CD1c-positive myeloid dendritic cell (primary cell): ENCODE data around the gene HADHA.

Experiments used
- DNase-seq: peaks from one replicate; pipeline ENCODE4 v3.0.0-alpha.2; 2016; ENCODE audit errors: extremely low spot score

The HADHA gene

DNA sequence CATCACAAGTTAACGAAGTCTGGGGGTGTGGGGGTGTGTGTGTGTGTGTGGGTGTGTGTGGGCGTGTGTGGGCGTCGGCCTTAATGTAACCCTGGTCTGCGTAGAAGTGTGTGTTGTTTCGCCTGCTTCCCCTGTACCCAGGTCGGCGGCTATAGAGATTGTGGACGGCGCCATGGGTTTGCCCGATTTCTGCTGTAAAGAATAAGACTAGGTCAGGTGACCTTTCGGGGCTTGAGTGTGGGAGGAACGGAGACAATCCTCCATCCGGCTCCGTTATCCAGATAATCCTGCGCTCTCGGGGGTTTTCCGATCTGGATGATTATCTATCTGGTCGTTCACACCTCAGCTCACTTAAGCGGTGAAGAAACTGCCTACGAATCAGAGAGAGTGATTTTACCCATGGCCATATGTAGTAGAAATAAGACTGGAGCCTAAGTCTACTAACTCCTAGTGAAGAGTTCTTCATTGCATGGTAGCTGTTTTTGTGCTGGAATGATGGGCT lies 850 bp upstream of the HADHA start:
- peak; percentile 64 for DNase-seq

DNA sequence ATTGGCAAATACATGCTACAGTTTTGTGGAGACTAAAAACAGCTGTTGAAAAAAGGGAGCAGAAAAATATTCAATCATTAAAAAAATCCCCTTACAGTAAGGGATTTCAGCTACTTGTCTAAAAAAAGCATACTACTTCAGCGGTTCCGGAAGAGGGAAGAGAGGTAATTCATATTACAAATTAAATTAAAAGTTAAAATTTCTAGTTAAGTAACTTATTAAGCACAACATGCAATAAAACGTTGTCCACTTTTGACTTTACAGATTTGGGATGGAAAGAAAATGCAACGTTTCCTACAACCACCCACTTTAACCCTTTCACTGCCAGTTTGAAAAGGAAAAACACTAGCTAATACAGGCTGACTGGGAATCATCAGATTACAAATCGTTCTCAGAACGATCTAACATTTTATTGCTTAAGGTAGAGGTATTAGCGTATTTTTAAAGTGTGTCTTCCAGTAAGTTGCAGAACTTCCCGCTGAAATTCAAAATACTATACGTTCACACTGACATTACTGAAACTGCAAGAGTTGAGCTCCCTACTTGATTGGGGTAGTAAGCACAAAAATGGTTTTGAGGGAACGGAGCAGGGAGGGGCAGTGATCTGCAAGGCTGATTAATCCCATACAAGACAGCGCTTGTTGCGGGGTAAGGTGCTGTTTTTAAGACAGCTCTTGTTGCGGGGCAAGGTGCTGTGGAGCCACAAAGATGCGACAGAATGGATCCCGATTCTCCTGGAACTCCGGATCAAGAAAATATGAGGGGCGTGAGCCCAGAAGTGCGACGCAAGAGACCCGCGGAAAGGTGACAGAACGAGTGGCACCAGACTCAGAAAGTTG lies 743 bp downstream of the HADHA start:
- peak; percentile 51 for DNase-seq

DNA sequence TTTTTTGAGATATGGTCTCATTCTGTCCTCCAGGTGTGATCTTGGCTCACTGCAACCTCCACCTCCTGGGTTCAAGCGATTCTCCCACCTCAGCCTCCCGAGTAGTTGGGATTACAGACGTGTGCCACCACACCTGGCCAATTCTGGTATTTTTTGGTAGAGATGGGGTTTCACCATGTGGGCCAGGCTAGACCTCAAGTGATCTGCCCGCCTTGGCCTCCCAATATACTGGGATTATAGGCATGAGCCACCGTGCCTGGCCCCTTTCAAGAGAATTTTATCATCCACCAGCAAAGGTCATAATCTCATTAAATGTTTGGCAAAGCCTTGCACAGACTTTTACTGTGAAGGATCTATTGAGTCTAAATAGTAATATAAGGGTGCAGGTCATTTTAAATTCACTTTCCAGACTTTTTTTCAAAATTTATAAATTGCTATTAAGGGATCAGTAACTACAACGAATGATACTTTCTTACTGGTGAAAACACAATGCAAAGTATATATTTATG lies 2.5 kb downstream of the HADHA start:
- DNase-seq = no peak

DNA sequence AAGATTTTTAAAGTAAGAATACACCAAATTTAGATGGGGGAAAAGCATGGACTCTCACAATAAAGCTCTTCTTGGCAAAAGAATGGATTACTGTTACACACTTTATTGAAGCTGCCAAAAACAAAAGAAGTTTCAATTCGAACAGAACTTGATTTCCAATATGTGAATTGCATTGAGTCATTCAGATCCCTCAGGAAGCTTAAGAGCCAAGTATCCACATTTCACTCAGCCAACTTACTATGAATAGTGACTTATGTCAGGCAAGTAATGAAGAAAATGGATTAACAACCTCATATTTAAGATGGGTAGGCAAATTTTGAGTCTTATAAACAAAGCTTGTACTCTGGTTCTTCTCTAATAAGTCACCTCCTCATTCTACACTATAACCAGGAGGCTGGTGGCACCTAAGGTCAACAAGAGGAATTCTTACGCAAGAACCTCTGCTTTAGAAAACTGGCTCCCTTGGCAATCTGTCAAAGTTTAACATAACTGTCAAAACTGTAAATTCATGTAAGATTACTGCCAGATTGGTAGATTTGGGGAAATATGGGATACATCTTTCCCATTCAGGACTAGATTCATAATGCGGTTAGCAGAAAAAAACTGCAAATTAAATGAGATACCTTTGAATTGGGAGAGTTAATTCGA lies 6.0 kb downstream of the HADHA start:
- no peak for DNase-seq

DNA sequence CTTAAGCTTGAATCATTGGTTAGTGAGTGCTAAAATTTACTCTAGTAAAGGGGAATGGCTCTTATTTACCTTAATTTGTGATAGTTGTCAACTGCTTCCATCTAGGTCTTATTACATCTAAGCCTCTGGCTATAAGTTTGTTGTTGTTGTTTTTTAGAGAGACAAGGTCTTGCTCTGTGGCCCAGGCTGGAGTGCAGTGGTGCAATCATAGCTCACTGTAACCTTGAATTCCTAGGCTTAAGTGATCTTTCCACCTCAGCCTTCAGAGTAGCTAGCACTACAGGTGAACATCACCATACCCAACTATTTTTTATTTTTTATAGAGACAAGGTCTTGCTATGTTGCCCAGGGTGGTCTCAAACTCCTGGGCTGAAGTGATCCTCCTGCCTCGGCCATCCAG lies 6.6 kb downstream of the HADHA start:
- DNase-seq = no peak

DNA sequence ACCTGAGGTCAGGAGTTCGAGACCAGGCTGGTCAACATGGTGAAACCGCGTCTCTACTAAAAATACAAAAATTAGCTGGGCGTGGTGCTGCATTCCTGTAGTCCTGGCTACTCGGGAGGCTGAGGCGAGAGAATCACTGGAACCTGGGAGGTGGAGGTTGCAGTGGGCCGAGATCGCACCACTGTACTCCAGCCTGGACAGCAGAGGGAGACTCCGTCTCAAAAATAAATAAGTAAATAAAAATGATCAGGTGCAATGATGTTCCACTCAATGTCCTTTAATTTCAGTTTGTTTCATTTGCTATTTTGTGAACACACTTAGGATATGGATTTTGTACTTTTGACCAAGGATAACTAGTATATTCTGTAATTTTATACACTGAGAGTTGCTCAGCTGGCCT lies 9.3 kb downstream of the HADHA start:
- no peak for DNase-seq

DNA sequence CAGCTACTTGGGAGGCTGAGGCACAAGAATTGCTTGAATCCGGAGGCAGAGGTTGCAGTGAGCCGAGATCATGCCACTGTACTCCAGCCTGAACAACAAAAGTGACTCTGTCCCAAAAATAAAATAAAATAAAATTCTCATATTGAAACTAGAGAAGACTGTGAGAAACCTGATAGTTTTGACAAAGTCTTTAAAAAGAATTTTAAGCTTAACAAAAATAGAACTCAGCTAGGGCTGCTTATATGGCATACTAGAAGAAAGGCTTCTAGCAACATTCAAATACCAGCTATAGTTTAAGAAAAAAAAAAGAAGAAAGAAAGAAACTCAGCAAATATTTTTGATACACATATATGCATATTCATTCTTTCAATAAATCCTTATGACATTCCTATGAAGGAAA lies 13.6 kb downstream of the HADHA start:
- DNase-seq = no peak

DNA sequence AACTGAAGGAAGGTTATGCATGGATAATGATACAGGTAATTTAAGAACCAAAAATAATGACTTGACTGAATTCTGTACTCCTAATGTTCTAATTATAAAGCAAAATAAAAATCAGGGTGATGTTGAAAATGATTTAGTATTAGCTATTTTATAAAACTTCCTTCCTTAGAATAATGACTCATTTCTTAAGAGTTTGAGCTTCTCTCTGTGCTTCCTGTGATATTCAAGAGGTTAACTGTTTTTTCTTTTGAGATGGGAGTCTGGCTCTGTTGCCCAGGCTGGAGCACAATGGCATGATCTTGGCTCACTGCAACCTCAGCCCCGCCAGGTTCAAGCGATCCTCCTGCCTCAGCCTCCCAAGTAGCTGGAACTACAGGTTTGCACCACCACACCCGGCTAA lies 14.8 kb downstream of the HADHA start:
- DNase-seq = no peak

DNA sequence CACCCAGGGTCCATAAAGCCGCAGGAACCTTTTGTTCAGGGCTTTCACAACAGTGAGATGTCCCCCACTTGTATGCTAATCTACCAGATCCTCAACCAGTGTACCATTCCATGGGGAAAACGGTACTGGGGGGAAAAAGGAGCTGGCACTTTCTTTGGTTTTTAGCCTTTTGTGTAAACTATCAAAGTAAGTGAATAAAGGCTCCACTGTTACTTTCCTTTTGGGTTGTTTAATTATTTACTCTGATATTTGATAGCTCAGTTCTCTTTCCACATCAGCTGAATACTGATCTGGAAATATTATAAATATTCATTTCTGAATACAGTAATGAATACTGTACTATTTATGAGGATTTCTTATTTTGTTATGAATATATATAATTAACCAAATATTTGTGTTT lies 20.3 kb downstream of the HADHA start:
- DNase-seq = no peak

DNA sequence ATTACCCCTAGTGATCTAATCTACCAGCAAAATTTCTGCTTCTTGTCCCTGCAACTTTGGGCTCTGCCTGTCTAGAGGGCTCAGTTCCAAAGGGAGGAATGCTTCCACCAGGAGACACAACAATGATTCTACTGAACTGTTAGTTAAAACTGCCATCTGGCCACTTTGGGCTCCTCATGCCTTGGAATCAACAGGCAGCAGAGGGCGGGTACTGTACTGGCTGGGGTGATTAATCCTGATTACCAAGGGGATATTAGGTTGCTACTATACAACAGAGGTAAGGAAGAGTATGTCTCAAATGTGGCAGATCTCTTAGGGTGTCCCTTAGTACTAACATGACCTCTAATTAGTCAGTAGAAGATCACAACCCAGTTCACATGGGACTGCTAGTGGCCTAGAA lies 21.4 kb downstream of the HADHA start:
- DNase-seq = no peak

DNA sequence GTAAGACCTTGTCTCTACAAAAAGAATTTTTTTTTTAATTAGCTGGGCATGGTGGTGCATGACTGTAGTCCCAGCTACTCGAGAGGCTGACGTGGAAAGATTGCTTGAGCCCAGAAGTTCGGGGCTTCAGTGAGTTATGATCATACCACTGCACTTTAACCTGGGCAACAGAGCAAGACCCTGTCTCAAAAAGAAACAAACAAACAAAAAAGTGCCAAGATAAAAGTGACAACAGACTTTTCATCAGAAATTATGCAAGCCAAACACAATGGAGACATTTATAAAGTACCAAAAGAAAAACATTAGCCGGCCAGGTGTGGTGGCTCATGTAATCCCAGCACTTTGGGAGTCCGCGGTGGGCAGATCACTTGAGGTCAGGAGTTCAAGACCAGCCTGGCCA lies 26.7 kb downstream of the HADHA start:
- DNase-seq = no peak

DNA sequence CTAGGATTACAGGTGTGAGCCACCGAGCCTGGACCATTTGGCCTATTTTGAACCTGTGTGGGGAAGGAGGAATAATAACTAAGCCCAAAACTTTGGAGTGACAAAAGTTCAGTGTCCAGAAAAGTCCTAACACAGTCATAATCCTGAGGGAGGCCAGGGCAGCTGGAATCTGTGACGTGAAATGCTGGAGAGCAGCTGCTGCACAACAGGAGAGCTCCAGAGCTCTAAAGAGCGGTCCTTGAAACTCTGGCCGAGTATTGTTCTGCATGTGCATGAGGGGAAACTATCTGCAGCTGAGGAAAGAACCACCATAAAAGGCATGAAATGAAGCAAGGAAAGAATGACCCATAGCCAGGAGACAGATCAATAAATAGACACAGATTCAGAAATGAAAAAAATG lies 27.8 kb downstream of the HADHA start:
- DNase-seq = no peak

DNA sequence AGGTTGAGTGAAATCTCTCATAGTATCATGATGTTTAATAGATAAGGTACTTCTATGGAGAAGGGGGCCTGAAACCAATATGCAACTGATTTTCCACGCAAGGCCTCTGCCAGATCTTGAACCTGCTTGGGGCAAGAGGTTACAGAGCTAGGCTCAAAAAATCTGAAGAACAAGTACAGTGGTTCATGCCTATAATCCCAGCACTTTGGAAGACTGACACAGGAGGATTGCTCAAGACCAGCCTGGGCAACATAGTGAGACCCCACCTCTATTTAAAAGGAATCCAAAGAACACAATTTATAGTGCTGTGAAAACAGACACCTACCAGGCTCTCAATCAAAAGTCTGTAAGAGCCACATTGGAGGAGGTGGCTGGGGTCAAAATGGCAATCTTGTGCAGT lies 28.6 kb downstream of the HADHA start:
- DNase-seq = no peak

DNA sequence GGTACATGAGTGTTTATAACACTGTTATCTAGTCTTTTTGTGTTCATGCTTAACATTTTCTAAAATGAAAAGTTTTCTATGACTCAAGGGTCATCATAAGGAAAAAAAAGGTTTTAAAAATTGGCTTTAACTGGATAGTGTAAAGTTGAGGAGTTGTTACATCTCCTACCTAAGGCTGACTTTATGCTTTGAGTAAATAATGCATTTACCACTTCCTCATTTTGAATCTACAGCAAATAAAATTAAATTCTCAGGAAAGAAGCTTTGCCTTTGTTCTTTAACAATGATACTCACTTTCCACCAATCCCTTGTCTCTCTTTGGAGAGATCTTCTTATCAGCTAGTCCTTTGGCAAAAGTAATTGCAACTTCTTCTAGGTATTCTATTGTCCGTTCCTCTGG lies 29.7 kb downstream of the HADHA start:
- no peak for DNase-seq

DNA sequence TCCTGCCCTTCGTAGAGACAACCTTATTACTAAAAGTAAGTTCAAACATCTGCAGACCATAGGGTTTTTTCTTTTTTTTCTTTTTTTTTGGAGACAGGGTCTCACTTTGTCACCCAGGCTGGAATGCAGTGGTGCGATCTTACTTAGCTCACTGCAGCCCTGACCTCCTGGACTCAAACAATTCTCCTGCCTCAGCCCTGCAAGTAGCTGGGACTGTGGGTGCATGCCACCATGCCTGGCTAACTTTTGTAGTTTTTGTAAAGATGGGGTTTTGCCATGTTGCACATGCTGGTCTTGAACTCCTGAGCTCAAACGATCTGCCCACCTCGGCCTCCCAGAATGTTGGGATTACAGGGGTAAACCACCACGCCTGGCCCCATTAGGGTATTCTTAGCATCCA lies 32.4 kb downstream of the HADHA start:
- DNase-seq = no peak

DNA sequence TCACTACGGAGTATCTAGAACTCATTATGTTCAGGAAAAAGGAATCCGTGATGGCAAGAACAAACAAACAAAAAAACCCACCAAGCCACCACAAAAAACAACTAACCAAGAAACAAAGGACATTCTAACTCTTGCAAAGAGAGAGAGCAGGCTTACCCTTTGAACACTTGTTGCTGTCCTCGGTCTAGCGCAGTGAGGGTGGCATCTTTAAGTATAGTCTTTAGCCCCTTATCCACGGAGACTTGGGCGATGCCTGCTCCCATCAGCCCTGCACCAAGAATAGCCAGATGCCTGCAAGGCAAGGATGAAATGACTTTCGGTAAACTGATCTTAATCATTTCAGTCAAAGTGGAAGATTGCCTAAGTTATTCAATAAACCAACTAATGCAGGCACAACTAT lies 40.5 kb downstream of the HADHA start:
- no peak for DNase-seq

DNA sequence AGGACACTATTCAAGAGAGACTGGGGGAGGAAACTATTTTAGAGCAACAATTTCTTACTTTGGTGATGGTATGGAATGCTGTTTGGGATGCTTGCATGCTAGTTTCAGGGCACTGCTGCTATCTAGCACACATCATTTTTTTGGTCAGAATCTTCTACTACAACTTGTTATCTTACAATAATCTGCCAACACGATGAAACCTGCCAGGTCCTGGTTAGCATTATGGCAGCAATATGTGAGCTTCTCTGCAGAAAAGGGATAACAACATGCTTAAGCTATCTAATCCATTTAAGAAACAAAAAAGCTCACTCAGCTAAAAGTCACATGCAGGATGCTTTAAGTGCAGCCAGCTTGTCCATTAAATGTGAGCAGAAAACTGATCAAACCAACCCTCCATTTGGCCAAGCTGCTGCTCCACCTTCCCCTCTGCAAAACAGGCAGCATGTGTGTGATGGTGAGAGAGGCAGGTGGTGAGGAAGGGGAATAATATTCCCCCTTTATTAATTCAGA lies 41.4 kb downstream of the HADHA start:
- DNase-seq = no peak

DNA sequence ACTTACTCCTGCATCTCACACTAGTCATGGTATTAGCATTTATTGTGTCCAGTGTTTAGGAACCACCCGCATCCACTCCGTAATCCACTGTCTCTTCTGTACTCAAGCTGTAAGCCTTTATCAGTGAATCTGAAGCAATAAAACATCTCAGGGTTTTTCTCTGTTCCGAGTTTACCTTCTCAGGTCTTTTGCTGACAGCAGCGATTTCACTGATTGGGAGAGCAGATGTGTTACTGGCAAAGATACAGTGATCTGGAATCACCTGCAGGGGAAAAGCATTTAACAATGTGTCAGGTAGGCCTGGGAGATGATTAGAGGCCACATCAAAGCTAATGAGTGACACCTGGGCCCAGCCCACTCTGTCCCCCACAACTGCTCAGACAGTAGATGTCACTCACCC lies 46.9 kb downstream of the HADHA start:
- DNase-seq = no peak

DNA sequence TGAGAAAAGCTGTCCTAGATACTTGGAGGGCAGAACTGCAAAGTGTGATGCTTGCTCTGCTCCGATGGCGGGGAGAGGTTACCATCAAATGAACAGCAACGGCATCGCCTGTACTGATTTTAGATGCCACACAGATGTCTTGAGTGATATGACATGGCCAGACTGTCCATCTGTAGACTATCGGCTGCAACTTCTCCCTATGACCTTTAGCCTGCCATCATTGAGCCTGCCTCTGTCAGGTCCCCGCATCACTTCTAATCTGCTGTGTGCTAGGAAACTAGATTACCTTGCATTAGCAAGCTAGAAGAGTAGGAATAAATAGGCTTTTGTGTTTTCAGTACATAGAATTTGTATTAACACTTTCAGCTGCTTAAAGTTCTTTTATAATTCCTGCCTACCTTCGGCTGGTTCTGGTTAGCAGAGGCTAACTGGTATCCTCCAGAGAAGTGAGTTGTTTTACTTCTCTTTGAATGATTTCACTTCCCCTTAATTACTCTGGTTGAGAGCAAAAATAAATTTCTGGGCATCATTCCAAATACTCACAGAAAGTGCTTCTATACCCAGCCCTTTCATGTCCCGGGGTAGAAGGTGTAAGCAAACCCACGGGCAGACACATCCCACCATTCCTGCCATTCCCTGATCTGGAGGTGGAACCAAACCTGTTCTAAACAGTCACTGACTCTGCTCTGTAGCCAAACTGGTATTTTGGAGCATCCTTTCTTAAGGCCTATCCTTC lies 47.6 kb downstream of the HADHA start:
- peak; percentile 83 for DNase-seq

DNA sequence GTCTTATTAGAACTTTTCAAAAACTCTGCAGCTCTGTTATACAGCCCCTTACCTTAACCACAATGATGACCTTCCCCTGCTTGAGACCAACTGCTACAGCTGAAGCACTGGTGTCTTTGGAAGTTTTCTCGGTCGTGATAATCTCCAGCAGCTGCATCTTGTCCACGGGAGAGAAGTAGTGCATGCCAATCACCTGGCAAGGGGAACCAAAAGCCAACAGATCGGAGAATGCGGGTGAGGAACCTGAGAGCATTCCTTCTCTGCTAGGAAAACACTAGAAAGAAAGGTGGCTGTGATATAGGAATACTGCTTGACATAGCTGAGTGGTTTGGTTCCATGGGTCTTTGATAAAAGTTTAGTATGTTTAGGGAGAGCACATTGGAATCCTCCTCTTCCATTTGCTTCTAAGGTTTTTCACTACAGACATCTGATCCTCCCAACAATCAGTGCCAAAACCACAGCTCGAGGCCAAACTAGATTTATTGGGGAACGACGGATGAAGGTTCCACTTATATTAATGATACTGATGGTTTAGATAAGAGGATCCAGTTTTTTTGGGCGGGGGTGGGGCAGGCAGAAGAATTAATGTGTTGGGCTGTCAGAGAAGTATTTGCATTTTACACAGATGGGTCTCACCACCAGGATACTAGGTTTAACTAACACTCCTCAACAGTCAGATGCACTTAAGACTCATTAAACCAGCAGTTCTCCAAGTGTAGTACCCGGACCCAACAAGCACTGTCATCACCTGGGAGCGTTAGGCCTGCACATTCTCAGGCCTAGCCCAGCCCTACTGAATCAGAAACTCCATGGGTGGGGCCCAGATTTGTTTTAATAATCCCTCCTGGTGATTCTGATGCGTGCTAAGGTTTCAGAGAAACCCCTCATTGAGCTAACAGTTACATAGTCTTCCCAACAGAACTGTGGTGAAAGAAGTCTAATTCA lies 49.1 kb downstream of the HADHA start:
- no peak for DNase-seq

DNA sequence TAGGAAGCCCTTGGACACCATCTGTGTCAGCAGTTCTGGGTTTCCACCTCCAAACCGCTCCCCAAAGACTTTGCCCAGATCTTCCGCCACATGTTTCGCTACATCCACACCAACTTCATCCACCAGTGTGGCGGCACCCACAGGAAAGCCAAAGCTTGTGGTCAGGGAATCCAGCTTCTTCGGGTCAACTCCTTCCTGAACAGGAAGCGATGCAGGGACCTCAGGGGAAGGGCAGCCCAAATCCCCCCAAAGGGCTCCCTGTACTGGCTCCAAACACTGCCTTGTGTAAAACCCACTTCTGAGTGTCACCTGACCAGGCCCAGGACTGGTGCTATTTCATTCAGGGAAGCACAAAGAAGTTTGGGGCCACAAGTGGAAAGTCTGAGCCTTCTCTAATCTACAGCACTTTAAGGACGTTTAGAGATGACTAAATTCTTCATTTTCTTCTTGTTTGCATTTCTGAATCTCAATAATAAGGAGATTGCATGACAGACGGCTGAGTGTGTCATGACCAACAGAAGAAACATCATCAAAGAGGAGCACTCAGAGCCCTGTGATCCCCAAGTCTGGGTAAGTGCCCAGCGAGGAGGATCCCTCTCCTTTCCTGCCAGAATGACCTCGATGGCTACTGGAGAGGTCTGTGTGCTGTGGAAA lies 50.7 kb downstream of the HADHA start:
- DNase-seq = no peak
